HG03521 (cell line): Measurements from ENCODE around the gene COL5A1.
"Not testable (repeated sequence)": the region's sequence is repeated elsewhere in the genome, so short reads cannot be mapped to it uniquely, and the experiment has no call there.

Source experiments
- ATAC-seq: cut with Tn5 transposase; IDR thresholded peaks from one replicate; pipeline ENCODE4 v1.9.1; 2021; ENCODE audit warnings: mild to moderate bottlenecking, moderate library complexity; ENCODE audit not compliant: unreplicated experiment

Gene COL5A1

GRCh38 chr9:134690301-134690751 lies 48.7 kb downstream of the COL5A1 start:
- no peak for ATAC-seq

- ATAC-seq, result no peak
These were observed 49.5 kb downstream of the COL5A1 start for GRCh38 chr9:134690946-134691694.

GRCh38 chr9:134691695-134692572 lies 50.3 kb downstream of the COL5A1 start:
- no peak for ATAC-seq

GRCh38 chr9:134692573-134692860 lies 50.9 kb downstream of the COL5A1 start:
- no peak for ATAC-seq

GRCh38 chr9:134693011-134693410 lies 51.4 kb downstream of the COL5A1 start:
- ATAC-seq, result no peak

GRCh38 chr9:134693641-134694367 lies 52.2 kb downstream of the COL5A1 start:
- ATAC-seq, result no peak

- ATAC-seq, result no peak
These were observed 52.7 kb downstream of the COL5A1 start for GRCh38 chr9:134694368-134694665.

GRCh38 chr9:134694714-134695113 lies 53.1 kb downstream of the COL5A1 start:
- ATAC-seq, result no peak

- no peak for ATAC-seq
These were observed 53.5 kb downstream of the COL5A1 start for GRCh38 chr9:134695144-134695543.

GRCh38 chr9:134696433-134696832 lies 54.8 kb downstream of the COL5A1 start:
- ATAC-seq, result no peak

GRCh38 chr9:134698111-134698510 lies 56.5 kb downstream of the COL5A1 start:
- ATAC-seq, result no peak

- ATAC-seq, result no peak
These were observed 57.2 kb downstream of the COL5A1 start for GRCh38 chr9:134698587-134699342.

GRCh38 chr9:134699343-134699740 lies 57.7 kb downstream of the COL5A1 start:
- no peak for ATAC-seq

- no peak for ATAC-seq
These were observed 59.2 kb downstream of the COL5A1 start for GRCh38 chr9:134700636-134701350.

- ATAC-seq, result no peak
These were observed 60.1 kb downstream of the COL5A1 start for GRCh38 chr9:134701581-134702259.

GRCh38 chr9:134702291-134702690 lies 60.7 kb downstream of the COL5A1 start:
- no peak for ATAC-seq

GRCh38 chr9:134703730-134704114 lies 62.1 kb downstream of the COL5A1 start:
- ATAC-seq, result not testable (repeated sequence)

- no peak for ATAC-seq
These were observed 62.9 kb downstream of the COL5A1 start for GRCh38 chr9:134704498-134704897.

- no peak for ATAC-seq
These were observed 64.2 kb downstream of the COL5A1 start for GRCh38 chr9:134705786-134706185.

GRCh38 chr9:134706522-134706921 lies 64.9 kb downstream of the COL5A1 start:
- ATAC-seq, result no peak
